Stimulated activated CD4-positive, alpha-beta T cell treated with anti-CD3 and anti-CD28 coated beads, Interleukin-15, amount 100 ng/mL, for 48 hours (primary cell): ENCODE measurements around the gene LTBP1.

ENCODE experiments used
- DNase-seq, 2 donors: peaks; one replicate each; pipeline ENCODE4 v3.0.0-alpha.2; 2020; ENCODE audit warnings: low read depth in 2 of 2

Gene LTBP1

DNA sequence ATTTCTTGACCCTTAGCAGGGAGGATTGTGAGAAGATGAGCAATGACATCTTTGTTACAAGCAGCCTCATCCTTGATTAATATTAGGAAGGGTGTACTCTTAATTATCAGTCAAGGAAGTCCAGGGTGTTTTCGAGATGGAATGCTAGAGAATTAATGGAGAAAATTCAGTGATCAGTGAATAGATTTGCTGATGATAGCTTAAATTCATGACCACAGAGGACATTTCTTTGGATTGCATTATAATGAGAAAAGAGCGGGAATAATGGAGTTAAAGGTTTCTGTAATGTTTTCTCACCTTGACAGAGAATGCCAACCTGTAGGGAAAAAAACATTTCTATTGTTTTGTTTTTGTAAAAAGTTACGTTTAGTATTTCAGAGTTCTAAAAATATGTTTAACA lies 249.9 kb downstream of the LTBP1 start:
- no peak for DNase-seq

DNA sequence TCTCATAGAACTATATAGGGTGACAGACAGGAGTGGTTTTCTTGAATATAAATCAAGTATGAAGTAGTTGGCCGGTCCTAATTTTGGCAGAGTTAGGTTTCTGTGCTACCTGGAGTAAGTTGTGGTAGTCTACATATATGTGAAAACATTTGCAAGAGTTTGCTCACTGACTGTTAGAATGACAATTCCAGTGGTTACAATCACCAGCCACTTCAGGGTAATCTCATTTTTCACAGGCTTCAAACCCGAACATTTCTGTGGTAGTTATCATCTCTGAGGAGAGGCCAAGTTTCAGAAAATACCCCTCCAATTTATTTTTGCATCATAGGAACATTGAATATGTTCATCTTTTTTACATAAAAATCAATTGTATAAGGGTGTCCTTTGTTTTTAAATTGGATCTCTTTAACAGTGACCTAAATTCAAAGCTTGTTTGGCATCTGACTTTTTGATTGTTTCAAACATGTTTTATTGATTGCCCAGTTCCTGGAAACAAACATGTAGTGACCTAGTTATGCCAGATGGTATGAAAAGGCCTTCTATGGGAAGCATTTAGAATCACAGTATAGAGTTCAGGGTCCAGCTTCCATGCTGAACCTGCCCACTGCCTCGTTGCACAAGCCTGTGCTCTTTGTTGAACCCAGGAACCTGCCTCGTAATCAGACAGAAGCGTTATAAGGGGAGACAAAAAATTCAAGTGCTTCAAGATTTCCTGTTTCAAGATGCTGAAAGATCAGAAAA lies 250.6 kb downstream of the LTBP1 start:
- DNase-seq, result no peak

DNA sequence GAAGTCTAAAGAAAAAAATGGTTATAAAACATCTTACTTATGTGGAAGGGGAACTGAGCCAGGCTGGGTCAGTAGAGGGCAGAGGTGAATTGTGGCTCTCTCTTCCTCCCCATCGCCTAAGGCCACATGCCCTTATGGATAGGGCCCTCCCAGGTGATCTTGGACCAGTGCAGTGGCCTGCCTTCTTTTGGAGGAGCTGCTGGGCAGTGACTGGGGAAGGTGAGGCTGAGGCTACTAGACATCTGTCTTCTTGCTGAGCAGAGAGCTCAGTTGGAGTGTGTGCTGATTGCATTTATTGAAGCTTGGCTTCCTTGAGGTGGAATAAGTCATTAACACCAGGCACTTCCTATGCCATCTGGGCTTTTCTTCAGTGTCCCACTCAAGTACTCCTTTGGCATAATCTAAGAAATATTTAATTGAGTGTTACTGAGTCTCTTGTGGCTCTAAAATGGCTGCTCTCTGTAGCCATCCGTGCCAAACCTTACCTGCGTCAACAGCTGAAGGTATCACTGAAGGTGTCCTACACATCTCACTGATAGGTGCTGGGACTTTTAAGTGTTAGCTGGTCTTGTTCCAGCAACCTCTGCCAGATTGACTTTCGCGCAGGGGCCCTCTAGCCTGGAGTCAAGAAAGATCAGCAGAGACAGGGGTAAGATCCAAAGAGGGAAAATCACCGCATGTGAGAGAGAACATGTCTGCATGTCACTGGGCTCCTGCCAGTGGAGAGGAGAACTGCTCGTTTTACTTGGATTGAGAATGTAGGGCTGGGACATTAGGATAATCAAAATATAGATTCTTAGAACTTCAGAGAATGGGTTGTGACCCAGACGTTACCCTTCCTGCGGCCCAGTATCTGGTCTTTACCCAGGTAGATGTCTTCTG lies 256.1 kb downstream of the LTBP1 start:
- DNase-seq, result no peak

DNA sequence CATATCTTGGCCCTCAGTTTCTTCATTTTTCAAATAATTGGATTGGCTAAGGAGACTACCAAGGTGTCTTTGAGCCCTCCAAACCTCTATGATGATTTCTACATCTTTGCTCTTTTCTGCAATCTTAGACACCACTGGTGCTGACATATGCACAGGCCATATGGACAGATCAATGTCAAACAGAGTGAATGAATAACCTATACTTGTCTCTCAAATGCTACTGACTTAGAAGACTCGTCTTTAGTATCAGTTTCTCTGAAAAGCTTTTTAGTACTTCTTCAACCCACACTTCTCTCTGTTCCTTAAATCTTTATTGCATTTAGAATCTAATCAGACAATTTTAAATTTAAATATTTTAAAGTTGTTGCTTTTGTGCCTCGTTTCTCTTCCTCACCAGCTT lies 258.2 kb downstream of the LTBP1 start:
- DNase-seq, result no peak

DNA sequence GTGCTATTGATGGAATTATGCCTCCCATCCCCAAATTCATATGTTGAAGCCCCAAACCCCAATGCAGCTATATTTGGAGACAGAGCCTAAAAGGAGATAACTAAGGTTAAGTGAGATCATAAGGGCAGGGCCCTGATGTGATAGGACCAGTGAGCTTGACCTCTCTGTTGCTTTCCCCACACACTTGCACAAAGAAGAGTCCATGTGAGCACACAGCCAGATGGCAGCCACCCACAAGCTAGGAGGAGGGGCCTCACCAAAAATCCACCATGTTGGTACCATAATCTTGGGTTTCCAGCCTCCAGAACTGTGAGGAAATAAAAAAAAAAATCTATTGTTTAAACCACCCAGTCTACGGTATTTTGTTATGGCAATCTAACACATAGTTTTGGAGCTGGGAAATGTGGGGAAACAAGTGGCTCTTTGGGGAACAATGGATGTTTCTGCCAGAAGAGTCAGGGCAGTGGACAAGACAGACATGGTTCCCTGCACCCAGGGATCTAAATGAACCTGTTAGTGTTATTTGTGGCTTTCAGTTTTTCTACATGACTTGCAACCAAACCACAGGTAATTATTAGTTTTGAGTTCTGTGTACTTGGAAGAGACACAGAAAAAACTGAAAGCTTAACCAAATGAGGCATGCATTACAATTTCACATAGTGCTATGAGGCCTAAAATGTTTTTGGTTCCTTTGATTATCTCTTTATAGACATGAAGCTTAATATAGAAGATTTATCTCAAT lies 259.1 kb downstream of the LTBP1 start:
- no peak for DNase-seq

DNA sequence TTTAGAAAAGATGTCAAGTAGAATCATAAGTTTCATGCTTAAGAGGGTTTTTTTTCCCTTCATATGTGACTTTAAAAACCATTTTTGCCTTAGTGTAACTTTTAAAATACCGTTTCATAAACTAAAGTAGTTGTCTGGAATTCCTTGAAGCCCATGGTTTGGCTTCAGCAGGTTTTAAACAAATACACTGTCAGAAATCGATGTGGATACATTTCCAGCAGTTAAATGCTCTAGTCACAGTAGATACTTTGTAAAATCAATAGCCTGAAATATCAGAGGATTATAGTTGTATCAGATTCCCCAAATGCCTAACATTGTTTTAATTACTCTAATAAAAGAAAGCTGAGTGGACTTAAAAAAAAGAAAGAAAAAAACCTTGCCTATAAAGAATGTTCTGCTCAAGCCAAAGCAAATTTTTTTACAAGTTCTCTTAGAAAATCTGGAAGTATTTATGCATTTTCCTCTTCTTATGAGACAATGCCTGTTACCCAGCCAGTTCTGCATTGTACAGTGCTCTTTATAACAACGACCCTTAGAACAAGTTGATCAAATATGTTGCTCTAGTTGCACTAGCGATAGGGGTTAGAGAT lies 260.5 kb downstream of the LTBP1 start:
- DNase-seq, result no peak

DNA sequence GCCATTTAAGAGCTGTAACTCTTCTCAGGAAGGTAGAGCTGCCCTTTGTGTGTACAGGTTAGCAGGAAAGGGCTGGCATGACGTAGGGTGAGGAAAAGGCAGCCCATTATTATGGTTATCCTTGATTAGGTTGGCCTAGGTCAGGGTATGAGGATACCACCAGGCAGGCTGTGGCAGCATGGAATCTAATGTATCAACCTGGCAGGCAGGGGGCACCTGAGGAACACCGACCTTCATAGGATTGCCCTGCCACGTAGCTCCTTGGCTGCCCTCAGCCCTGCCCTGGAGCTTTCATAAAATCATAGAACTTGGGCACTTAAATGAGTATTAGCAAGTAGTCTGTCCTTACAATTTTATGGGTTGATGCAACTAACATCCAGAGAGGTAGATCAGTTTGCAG lies 261.6 kb downstream of the LTBP1 start:
- DNase-seq, result no peak

DNA sequence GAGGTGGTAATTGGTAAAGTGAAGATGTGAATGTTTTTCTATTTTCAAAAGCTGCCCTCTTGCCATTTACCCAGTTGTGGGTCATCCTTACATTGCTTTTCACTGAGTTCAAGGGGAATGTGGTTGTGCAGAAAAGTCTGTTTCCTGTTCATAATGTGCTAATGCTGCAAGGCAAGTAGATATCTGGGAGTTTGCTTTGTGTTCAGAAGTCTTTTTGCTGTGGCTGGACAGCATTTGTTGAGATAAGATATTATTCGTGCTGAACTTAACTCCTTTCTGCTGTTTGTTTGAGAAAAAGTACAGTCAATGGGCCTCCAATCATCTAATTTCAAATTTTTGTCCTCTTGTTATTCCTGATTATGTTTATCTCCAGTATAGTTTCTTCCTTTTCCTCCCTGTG lies 263.2 kb downstream of the LTBP1 start:
- DNase-seq, result no peak

DNA sequence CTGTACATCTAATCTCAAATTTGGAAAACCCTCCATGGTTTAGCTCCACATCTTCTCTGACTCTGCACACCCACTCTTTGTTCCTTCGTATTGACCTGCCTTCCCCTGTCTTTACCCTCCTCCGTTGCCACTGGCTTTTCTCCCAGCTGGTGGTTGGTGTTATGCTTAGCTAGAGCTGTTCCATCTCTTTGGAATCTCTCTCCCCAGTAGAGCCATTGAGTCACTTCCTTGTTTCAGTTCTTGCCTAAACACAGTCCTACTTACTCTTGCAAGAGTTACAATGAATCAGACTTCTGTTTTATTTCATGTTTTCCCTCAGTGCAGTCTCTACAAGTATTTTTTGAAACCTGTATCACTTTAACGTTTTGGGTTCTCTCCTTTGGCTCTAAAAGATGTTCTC lies 263.9 kb downstream of the LTBP1 start:
- no peak for DNase-seq

DNA sequence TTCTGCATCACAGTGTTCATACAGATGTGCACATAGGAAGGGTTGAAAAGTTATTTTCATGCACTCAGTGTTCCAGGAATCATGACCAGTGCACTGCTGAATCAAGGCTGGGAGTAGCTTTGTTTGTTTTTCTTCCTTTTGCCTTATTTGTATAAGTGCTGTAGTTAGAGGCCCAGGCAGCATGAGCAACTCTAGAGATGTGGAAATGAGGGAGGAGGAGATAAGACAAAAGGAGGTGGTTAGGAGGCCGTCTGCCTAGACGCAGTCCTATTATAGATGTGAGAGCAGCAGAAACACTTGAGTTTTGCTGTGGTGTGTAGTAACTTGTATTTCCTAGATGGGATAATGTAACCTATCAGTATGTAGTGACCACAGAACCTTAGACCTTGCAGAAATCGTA lies 265.4 kb downstream of the LTBP1 start:
- DNase-seq, result no peak

DNA sequence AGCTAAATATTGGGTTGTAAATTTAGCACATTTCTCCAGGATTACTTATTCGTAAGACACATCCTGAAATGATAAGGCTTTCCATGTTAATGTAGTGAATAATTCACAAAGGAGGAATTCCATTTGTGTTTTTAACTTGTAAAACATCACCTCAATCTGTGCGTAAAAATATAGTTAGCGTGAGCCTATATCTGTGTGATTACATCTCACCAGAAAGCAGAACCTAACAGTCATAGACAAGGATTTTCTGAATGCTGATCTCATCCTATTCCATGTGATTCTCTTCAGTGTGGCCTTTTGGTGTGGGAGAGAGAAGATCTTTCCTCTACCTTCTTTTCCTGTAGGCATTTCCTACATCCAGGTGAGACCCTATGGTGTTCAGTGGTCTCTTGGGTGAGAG lies 266.5 kb downstream of the LTBP1 start:
- no peak for DNase-seq

DNA sequence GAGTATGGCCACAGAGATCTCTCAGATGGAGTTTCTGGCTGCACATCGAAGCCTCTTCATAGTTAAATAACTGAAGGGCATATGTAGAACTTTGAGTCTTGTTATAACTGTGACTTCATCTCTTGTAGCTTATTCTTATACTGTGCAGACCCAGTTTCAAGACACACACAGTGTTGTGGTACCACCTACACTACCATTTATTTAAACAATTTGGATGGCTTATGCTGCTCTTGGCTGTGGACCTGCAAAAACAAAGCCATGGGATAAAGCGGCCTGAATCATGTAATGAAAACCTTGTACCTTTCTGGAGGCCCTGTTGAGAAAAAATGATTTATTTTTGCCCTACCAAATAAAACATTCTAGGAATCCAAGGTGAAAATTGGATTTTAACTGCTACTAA lies 266.9 kb downstream of the LTBP1 start:
- no peak for DNase-seq

DNA sequence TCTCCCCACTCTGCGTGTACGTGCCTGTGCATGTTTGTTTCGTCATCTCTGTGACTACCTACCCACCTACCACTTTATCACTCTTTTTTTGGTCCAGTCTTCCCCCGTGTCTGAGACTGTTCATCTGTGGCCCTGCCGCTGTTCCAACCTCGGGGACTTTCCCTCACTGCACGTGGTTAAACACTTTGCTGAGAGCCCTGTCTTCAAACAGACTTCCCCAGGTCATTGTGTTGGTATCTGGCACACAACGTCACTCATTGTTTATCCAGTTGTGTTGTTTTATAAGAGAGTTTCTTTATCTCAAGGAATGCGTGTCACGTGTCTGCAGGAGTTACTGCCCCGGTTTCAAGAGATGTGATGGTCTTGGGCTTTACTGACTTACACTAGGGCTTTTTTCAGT lies 267.7 kb downstream of the LTBP1 start:
- DNase-seq, result no peak

DNA sequence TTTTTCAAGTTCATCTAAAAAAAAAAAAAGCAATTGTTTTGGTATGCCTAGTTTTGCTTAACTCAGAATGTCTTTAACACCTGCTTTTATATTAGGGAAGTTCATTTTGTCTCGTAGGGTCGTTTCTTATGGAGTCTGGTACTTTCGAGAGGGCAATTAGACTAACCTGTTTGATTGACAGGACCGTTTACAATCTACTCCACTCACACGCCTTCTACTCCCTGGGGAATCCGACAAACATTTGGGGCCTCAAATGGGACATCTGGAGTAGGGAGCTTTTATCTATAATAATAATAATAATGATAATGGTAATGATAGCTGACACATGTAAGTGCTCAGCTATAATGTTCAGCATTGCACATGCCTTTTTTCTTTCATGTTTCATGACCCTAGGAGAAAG lies 268.1 kb downstream of the LTBP1 start:
- no peak for DNase-seq

DNA sequence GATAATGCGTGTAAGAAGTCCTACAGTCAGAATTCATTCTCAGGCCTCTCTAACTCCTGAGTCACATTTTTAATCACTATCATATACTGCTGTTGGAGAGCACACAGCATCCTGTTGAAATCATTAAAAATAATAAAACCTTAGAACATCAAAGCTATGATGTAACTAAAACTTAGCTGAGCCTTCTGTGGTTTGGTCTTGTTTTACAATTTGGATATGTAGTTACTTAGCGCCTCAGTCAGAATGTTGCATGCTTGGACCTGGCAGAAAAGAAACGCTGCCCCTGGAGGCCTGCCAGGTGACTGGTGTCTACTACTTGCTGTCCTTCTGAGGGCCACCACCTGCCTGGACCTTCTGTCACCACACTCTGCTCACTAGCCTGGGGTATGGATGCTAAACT lies 268.5 kb downstream of the LTBP1 start:
- no peak for DNase-seq

DNA sequence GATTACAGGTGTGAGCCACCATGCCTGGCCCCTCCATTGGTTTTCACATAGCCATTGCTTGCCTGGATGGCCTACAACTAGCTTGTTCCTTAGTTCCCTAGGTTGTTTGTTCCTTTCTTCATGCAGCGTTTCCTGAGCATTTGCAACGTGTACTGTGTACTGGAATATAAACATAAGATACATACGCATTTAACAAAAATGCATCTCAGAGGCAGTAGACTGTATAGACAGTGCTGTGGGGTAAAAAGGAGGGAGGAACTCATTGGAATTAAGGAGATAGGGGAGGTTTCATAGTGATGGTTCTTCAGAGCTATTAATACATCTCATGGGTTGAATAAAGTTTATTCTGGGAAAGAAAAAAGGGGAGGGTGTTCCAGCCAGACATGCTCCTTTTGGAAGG lies 269.2 kb downstream of the LTBP1 start:
- no peak for DNase-seq

DNA sequence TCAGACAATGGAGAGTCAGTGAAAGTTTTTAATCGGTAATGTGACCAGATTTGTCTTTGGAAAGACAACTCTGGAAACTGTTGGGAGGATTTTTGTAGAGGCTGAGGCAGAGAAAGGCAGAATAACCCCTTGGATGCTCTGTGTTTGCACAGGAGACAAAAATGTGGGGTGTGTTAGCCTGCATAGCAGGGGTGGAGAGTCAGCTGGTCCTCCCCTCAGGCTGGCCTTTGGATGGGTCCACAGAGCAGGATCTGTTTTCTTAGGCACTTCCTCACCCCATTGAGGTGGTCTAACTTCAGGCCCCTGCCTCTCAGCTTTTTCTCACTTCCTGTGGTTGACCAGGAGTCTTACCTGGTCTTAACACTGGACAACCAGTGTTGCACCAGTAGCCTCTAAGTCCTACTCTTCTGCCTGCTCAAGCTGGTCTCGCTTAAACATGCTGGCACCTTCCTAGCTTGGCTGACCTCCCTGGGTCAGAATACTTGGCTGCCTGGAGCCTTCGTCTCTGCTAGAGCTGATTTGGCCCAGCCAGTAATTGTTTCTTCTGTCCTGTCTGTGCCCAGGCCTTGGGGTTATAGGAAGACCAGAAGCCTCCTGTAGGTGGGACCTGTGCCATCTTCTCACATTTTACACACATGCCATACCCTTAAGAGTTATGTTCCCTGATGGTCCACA lies 269.9 kb downstream of the LTBP1 start:
- DNase-seq, result no peak

DNA sequence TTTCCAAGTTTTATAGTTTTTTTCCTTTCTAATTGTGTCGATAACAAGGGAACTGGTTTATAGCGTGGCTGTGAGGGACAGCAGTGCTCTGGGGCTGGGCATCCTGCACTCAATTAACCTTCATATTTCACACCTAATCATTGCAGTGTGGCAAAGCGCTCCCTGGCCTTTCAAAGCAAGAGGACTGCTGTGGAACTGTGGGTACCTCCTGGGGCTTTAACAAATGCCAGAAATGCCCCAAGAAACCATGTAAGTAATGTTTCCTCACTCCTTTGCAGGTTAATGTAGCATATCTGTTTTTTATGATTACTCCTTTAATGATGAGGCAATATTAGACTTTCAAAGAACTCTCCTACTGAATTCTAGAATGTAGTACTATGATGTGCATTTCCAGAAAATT lies 270.7 kb downstream of the LTBP1 start:
- no peak for DNase-seq

DNA sequence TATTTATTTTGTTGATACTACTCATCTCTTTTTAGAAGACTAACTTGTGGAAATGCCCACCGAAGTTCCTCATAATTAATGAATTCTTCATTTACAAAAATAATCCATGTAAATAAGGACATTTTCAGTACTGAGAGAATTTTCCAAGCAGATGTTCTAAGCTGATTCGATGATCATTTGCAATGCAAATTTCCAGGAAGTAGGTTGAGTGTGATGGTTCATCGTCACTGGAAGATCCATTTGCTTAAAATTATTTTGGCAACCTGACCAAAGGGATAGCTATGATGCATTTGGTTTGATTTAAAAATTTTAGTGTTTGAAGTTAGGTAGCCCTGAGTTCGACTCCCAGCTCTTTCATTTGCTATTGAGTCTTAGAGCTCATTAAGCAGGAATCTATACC lies 272.4 kb downstream of the LTBP1 start:
- no peak for DNase-seq

DNA sequence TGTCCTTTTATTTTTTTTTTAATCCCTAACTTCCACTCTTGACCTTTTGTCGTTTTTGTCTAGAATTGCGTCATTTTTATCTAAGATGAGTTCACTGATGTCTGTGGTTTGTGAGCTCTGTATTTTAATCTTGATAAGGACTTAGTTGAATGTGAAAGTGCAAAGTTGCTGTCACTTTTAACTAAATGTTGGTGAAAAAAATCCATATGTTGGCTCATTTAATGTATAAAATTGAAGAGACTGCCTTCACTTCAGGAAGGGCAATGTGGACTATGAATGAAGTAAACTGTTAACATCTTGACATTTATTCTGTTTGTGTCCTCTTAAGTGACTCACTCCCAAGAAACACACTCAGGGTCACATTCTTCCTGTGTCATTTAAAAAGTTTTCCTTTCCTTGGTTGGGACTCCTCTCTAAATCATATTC lies 273.1 kb downstream of the LTBP1 start:
- DNase-seq, result no peak

DNA sequence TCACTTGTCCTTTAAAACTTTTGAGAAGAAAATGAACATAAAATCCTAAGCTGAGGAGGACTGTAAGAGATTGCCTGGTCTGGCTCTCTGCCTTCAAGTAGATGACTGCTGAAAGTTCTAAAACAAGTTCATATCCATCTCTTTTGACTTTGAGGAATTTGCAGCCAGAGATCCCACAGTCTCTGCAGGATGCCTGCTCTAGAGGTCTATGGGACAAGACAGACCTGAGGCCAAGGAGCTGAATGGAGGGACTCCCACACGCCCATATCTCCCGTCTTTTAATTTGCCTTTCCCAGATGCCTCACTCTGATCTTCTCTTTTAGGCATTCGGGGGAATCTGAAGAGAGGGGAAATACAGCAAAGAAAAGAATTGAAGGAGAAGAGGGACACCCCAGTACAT lies 273.8 kb downstream of the LTBP1 start:
- DNase-seq, result no peak
